HCT116 (cell line): ENCODE data around the gene ABLIM1. TPM values are rescaled to one million over a fixed set of nuclear protein-coding genes. Genes with fewer than 3 reads are reported as not detected.

Experiments
- ATAC-seq: fragments of 200-7000 bp; cut with Tn5 transposase; 2 replicates; pipeline ENCODE4 v1.9.1; 2020; ENCODE audit warnings: mild to moderate bottlenecking, moderate library complexity
- BruUV-seq: library from RNA; stranded (reverse); fragments of 400-500 nt; replicated peaks from 2 replicates; lab custom pipeline; 2021; lab: Mats Ljungman, UMichigan
- CTCF ChIA-PET: fragments of 300-600 bp; sonication (Branson Sonifier 250); formaldehyde crosslinking; loops from one replicate; lab custom pipeline; 2021; ENCODE audit warnings: antibody characterized with exemption; lab: Charles Lee
- POLR2A ChIA-PET: fragments of 300-600, 350-600 bp; sonication (Branson Sonifier 250); formaldehyde crosslinking; loops from one replicate; lab custom pipeline; 2021; ENCODE audit warnings: antibody characterized with exemption; lab: Charles Lee
- RAD21 ChIA-PET, 2 experiments: fragments of 300-600 bp; sonication (Branson Sonifier 250); formaldehyde crosslinking; loops; one replicate each; lab custom pipeline; 2023; ENCODE audit warnings: low total read pairs in 2 of 2; ENCODE audit not compliant: uncharacterized antibody in 2 of 2, unreplicated experiment in 2 of 2, low non-redundant PET in 1 of 2; lab: Charles Lee
- DNase-seq: peaks from one replicate; pipeline ENCODE4 v3.0.0-alpha.2; 2010; ENCODE audit warnings: low read depth, low spot score
- H2AFZ ChIP-seq: fragments of 200-600 bp; shearing (Covaris generic), sonication (generic); 2 replicates; pipeline ENCODE4 v1.6.1; 2017; ENCODE audit warnings: low read depth, mixed run types, mixed read lengths, antibody characterized with exemption, low read length; ENCODE audit not compliant: poor library complexity, severe bottlenecking
- H3K27ac ChIP-seq: 2 replicates; pipeline ENCODE4 v1.5.1; 2012; ENCODE audit warnings: low read depth, low read length
- H3K27me3 ChIP-seq: fragments of 200-600 bp; sonication (generic); 2 replicates; pipeline ENCODE4 v1.6.1; 2016; ENCODE audit warnings: mixed run types, low read length, mixed read lengths; ENCODE audit not compliant: insufficient read depth
- H3K36me3 ChIP-seq, 2 experiments: fragments of 200-500 bp in 1 of 2; fragments of 200-600 bp in 1 of 2; sonication (Bioruptor generic) in 1 of 2; sonication (generic) in 1 of 2; 2 replicates each; pipeline versions ENCODE4 v1.5.1 to v1.6.1; 2014 to 2016; ENCODE audit warnings: low read length in 2 of 2, inconsistent platforms in 1 of 2, mixed read lengths in 1 of 2, mixed run types in 1 of 2; ENCODE audit not compliant: insufficient read depth in 2 of 2, control insufficient read depth in 1 of 2
- H3K4me1 ChIP-seq, 2 experiments: fragments of 200-600 bp in 1 of 2; sonication (generic) in 1 of 2; 2 replicates each; pipeline versions ENCODE4 v1.5.1 to v1.6.1; 2012 to 2017; ENCODE audit warnings: low read length in 2 of 2, inconsistent platforms in 1 of 2, mild to moderate bottlenecking in 1 of 2, mixed read lengths in 1 of 2, mixed run types in 1 of 2, moderate library complexity in 1 of 2; ENCODE audit not compliant: insufficient read depth in 2 of 2, control insufficient read depth in 1 of 2
- H3K4me2 ChIP-seq: fragments of 200-600 bp; sonication (generic); 2 replicates; pipeline ENCODE4 v1.6.1; 2017; ENCODE audit warnings: mixed run types, low read length, mixed read lengths
- H3K4me3 ChIP-seq, 2 experiments: fragments of 200-600 bp in 1 of 2; sonication (generic) in 1 of 2; replicated peaks in 1 of 2; 2 replicates each; pipeline ENCODE4 v1.5.1; 2011 to 2016; ENCODE audit warnings: low read length in 2 of 2, control low read depth in 1 of 2, low read depth in 1 of 2, mild to moderate bottlenecking in 1 of 2, mixed read lengths in 1 of 2, mixed run types in 1 of 2
- H3K79me2 ChIP-seq: fragments of 200-600 bp; sonication (generic); 2 replicates; pipeline ENCODE4 v1.6.1; 2017; ENCODE audit warnings: mild to moderate bottlenecking, mixed run types, low read length, moderate library complexity, mixed read lengths; ENCODE audit not compliant: insufficient read depth
- H3K9ac ChIP-seq: fragments of 200-600 bp; sonication (generic); 2 replicates; pipeline ENCODE4 v1.6.1; 2016; ENCODE audit warnings: low read length, mixed read lengths
- H3K9me2 ChIP-seq: fragments of 200-600 bp; sonication (generic), shearing (Covaris generic); 2 replicates; pipeline ENCODE4 v1.6.1; 2017; ENCODE audit warnings: mixed run types, mild to moderate bottlenecking, moderate library complexity; ENCODE audit not compliant: insufficient read depth
- H3K9me3 ChIP-seq, 2 experiments: fragments of 200-500 bp in 1 of 2; fragments of 200-600 bp in 1 of 2; sonication (Bioruptor generic) in 1 of 2; sonication (generic) in 1 of 2; 2 replicates each; pipeline ENCODE4 v1.6.1; 2014 to 2017; ENCODE audit warnings: low read length in 2 of 2, mixed read lengths in 2 of 2, inconsistent platforms in 1 of 2, low read depth in 1 of 2, mild to moderate bottlenecking in 1 of 2, mixed run types in 1 of 2, moderate library complexity in 1 of 2; ENCODE audit not compliant: control insufficient read depth in 1 of 2, insufficient read depth in 1 of 2
- H4K20me1 ChIP-seq: fragments of 200-600 bp; sonication (generic), shearing (Covaris generic); 2 replicates; pipeline ENCODE4 v1.6.1; 2017; ENCODE audit warnings: mixed run types, mild to moderate bottlenecking, moderate library complexity; ENCODE audit not compliant: insufficient read depth
- EZH2 ChIP-seq: fragments of 200-600 bp; sonication (generic); IDR thresholded peaks from 2 replicates; pipeline ENCODE4 v1.6.1; 2017; ENCODE audit warnings: antibody characterized with exemption, mixed run types
- FOSL1 ChIP-seq: IDR thresholded peaks from 2 replicates; pipeline ENCODE4 v1.6.1; 2012; ENCODE audit warnings: low read depth
- JUND ChIP-seq: IDR thresholded peaks from 2 replicates; pipeline ENCODE4 v1.6.1; 2012
- POLR2A ChIP-seq: IDR thresholded peaks from 2 replicates; pipeline ENCODE4 v1.7.0; 2011; ENCODE audit warnings: borderline replicate concordance; ENCODE audit not compliant: insufficient read depth, insufficient read length; ENCODE audit errors: extremely low read depth
- RAD21 ChIP-seq: IDR thresholded peaks from 2 replicates; pipeline ENCODE4 v1.6.1; 2012; ENCODE audit warnings: low read depth, mild to moderate bottlenecking
- SP1 ChIP-seq: IDR thresholded peaks from 2 replicates; pipeline ENCODE4 v1.6.1; 2012; ENCODE audit warnings: low read depth
- TCF7L2 ChIP-seq: IDR thresholded peaks from 2 replicates; pipeline ENCODE4 v1.7.0; 2011; ENCODE audit warnings: borderline replicate concordance, inconsistent platforms; ENCODE audit not compliant: insufficient read depth, insufficient read length; ENCODE audit errors: extremely low read depth
- intact Hi-C: fragments of 100-400 bp; cut with micrococcal nuclease; formaldehyde crosslinking; loops from 2 replicates; pipeline ENCODE4 v1.10.0; 2022
- total RNA-seq: library from RNA; stranded (reverse); gene quantifications from one replicate; pipeline ENCODE4 v1.2.1, GENCODE V29; 2021; ENCODE audit not compliant: unreplicated experiment
- TF ChIP-seq, protein P1 (sequence below): IDR thresholded peaks from 2 replicates; pipeline ENCODE4 v1.6.1; 2012
- TF ChIP-seq, protein P2 (sequence below): IDR thresholded peaks from 2 replicates; pipeline ENCODE4 v1.6.1; 2012
- TF ChIP-seq, protein P3 (sequence below): IDR thresholded peaks from 2 replicates; pipeline ENCODE4 v1.6.1; 2012; ENCODE audit warnings: low read depth

ABLIM1 gene
- total RNA-seq, 1 experiment from 2014 or later = 96.2 TPM

DNA sequence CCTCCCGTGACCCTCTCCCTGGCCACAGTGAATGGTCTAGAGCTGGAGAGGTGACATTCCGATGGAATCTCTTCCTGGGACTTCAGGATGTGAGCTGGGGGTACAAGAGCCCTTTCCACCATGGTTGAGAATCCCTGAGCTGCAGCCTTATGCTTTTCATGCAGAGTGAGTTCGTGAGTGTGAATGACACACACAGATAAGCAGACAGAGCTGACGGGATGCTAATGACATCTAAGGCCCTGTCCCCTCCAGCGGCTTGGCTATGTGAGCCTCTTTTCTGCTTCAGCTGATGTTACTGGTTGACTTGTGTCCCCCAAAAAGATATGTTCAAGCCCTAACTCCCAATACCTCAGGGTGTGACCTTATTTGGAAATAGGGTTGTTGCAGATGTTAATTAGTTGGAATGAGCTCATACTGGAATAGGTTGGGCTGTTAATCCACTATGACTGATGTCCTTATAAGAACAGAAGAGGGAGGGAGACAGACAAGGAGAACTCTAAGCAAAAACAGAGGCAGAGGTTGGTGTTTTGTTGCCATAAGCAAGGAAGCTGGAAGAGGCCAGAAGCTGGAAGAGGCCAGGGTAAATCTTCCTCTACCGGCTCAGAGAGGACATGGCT is 142.7 kb downstream of the ABLIM1 start:
- POLR2A ChIA-PET = interaction anchor here (1.3 kb wide), 1 partner anchor 12 kb away, joined by 3 read pairs; no protein-coding TSS in a partner anchor

DNA sequence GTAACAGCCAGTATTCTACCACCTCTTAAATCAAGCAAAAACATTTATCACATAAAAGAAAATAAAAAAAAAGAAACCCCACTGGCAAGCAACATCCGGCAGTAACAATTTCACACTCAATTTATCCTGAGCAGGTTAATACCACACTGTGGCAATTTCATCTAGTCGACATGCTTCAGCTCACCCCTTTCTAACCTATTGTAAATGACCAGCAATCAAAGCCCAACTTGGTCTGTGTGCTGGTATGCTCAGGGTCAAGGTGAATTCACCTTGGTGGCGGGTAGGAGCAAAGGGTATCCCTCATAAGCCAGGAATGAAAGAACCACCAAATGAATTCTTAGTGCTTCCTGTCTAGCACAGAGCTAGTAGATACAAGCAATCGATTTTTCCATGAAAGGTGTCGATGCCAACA is 144.7 kb downstream of the ABLIM1 start:
- ATAC-seq = no peak
- Histone ChIP-seq H3K36me3 (no peaks in the 10 kb centered on the region), H3K79me2 (peaks cover 66% of the 10 kb centered on the region), H3K9me2 (no peaks in the 10 kb centered on the region), H3K9me3 (no peaks in the 10 kb centered on the region), H3K27me3 (no peaks in the 10 kb centered on the region), H3K9ac (no peak overlapping the region)
- intact Hi-C loops = no loop called here
- POLR2A ChIA-PET = no interaction called here
- no peak for TF ChIP-seq JUND
- TF ChIP-seq, protein P1, sequence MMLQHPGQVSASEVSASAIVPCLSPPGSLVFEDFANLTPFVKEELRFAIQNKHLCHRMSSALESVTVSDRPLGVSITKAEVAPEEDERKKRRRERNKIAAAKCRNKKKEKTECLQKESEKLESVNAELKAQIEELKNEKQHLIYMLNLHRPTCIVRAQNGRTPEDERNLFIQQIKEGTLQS = no peak
- TF ChIP-seq RAD21 = no peak
- TF ChIP-seq FOSL1 = no peak
- no peak for TF ChIP-seq TCF7L2
- no peak for TF ChIP-seq SP1
- TF ChIP-seq, protein P2, sequence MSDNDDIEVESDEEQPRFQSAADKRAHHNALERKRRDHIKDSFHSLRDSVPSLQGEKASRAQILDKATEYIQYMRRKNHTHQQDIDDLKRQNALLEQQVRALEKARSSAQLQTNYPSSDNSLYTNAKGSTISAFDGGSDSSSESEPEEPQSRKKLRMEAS = no peak
- TF ChIP-seq, protein P3, sequence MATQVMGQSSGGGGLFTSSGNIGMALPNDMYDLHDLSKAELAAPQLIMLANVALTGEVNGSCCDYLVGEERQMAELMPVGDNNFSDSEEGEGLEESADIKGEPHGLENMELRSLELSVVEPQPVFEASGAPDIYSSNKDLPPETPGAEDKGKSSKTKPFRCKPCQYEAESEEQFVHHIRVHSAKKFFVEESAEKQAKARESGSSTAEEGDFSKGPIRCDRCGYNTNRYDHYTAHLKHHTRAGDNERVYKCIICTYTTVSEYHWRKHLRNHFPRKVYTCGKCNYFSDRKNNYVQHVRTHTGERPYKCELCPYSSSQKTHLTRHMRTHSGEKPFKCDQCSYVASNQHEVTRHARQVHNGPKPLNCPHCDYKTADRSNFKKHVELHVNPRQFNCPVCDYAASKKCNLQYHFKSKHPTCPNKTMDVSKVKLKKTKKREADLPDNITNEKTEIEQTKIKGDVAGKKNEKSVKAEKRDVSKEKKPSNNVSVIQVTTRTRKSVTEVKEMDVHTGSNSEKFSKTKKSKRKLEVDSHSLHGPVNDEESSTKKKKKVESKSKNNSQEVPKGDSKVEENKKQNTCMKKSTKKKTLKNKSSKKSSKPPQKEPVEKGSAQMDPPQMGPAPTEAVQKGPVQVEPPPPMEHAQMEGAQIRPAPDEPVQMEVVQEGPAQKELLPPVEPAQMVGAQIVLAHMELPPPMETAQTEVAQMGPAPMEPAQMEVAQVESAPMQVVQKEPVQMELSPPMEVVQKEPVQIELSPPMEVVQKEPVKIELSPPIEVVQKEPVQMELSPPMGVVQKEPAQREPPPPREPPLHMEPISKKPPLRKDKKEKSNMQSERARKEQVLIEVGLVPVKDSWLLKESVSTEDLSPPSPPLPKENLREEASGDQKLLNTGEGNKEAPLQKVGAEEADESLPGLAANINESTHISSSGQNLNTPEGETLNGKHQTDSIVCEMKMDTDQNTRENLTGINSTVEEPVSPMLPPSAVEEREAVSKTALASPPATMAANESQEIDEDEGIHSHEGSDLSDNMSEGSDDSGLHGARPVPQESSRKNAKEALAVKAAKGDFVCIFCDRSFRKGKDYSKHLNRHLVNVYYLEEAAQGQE = no peak
- no peak for TF ChIP-seq POLR2A
- TF ChIP-seq, all 23 proteins: peak for 0
- no peaks in the 10 kb centered on the region for H4K20me1 ChIP-seq
- ChIA-PET RAD21 (no interaction called here), CTCF (no interaction called here)
- H3K4me1 ChIP-seq = peaks cover 5 to 6% of the 10 kb centered on the region in 2 experiments; a peak in 2 of 4 replicates
- no TSS peak for BruUV-seq
- H3K4me2 ChIP-seq = no peak overlapping the region
- no peak overlapping the region for H3K27ac ChIP-seq
- no peak overlapping the region for H2AFZ ChIP-seq
- DNase-seq = no peak
- H3K4me3 ChIP-seq = no peak overlapping the region

More for the DNA sequence above, 142.7 kb downstream of the ABLIM1 start:
- DNase-seq (no peak), ATAC-seq (no peak)
- Histone ChIP-seq H3K4me1 (peaks cover 22 to 25% of the 10 kb centered on the region in 2 experiments), H3K9ac (no peak overlapping the region), H4K20me1 (no peaks in the 10 kb centered on the region; the same call in 1 of the 2 replicates), H3K9me3 (no peaks in the 10 kb centered on the region), H3K27me3 (no peaks in the 10 kb centered on the region), H3K27ac (no peak overlapping the region), H3K36me3 (no peaks in the 10 kb centered on the region), H3K4me2 (no peak overlapping the region), H3K9me2 (no peaks in the 10 kb centered on the region), H3K4me3 (no peak overlapping the region), H2AFZ (no peak overlapping the region), H3K79me2 (peaks cover 85% of the 10 kb centered on the region)
- intact Hi-C loops = no loop called here
- BruUV-seq = no TSS peak
- CTCF ChIA-PET = interaction anchor here (1.3 kb wide), 1 partner anchor 56 kb away, joined by 3 read pairs; no protein-coding TSS in a partner anchor
- TF ChIP-seq EZH2 = no peak
- RAD21 ChIA-PET = no interaction called here
